HG02970 (cell line): ENCODE data around the gene TNFRSF8.

Experiments used
- ATAC-seq: cut with Tn5 transposase; IDR thresholded peaks from one replicate; pipeline ENCODE4 v1.9.1; 2021; ENCODE audit warnings: mild to moderate bottlenecking, moderate library complexity, moderate number of reproducible peaks; ENCODE audit not compliant: unreplicated experiment, low FRiP score

The TNFRSF8 gene

GRCh38 chr1:12151465-12151864 is 88.4 kb downstream of the TNFRSF8 start:
- ATAC-seq, result no peak

GRCh38 chr1:12152113-12152891 is 89.2 kb downstream of the TNFRSF8 start:
- ATAC-seq, result peak; percentile 52

- ATAC-seq, result no peak
These were observed 90.2 kb downstream of the TNFRSF8 start for GRCh38 chr1:12153181-12153785.

- ATAC-seq, result no peak
These were observed 92.2 kb downstream of the TNFRSF8 start for GRCh38 chr1:12155328-12155727.

- no peak for ATAC-seq
These were observed 94.5 kb downstream of the TNFRSF8 start for GRCh38 chr1:12157366-12158231.

GRCh38 chr1:12158357-12159092 is 95.4 kb downstream of the TNFRSF8 start:
- ATAC-seq, result no peak

GRCh38 chr1:12159816-12160215 is 96.7 kb downstream of the TNFRSF8 start:
- ATAC-seq, result no peak

GRCh38 chr1:12161324-12161661 is 98.2 kb downstream of the TNFRSF8 start:
- no peak for ATAC-seq

- peak; percentile 65 for ATAC-seq
These were observed 98.8 kb downstream of the TNFRSF8 start for GRCh38 chr1:12161662-12162458.

- no peak for ATAC-seq
These were observed 99.5 kb downstream of the TNFRSF8 start for GRCh38 chr1:12162459-12163137.

- ATAC-seq, result no peak
These were observed 100.1 kb downstream of the TNFRSF8 start for GRCh38 chr1:12163210-12163609.

- no peak for ATAC-seq
These were observed 101.1 kb downstream of the TNFRSF8 start for GRCh38 chr1:12164210-12164609.

- no peak for ATAC-seq
These were observed 102.2 kb downstream of the TNFRSF8 start for GRCh38 chr1:12165342-12165741.

GRCh38 chr1:12166834-12167492 is 103.9 kb downstream of the TNFRSF8 start, which contains the start of gene TNFRSF1B:
Gene TNFRSF1B (plus strand): TSS chr1:12166991. CDS start chr1:12167092, 101 bp downstream.
- peak; percentile 42 for ATAC-seq

GRCh38 chr1:12167493-12168429 is 104.7 kb downstream of the TNFRSF8 start:
- peak; percentile 6 for ATAC-seq

GRCh38 chr1:12168451-12169160 is 105.5 kb downstream of the TNFRSF8 start:
- no peak for ATAC-seq
